ENCODE measurements around the gene XRCC4. TPM values are rescaled to one million over a fixed set of nuclear protein-coding genes. Genes with fewer than 3 reads are reported as not detected.

XRCC4 gene
- total RNA-seq, 1 experiment from 2014 or later: 10.8 TPM

- DNase-seq: no peak
- H2BK20ac ChIP-seq (ENCODE audit: low read depth, low read length, poor library complexity, severe bottlenecking): no peak overlapping the region
- no CpG with 5 or more reads among the region's 2 CpGs for WGBS (ENCODE audit: extremely low coverage, insufficient read length, low lambda C conversion rate)
These were observed 309.7 kb downstream of the XRCC4 start for GRCh38 chr5:83387041-83387440.

More at GRCh38 chr5:83387041-83387440, 309.7 kb downstream of the XRCC4 start:
- H3K27me3 Mint-ChIP-seq (ENCODE audit: low read depth): no peaks in the 10 kb centered on the region
- peaks cover 0 to 12% (median 0%) of the 10 kb centered on the region in 3 experiments; a peak in 3 of 7 replicates for H3K36me3 Mint-ChIP-seq (ENCODE audit: insufficient read depth in 1 of 3, low read depth in 3 of 3)
- H2AK5ac ChIP-seq (ENCODE audit: insufficient read length, low read length): no peak overlapping the region
- H3K4me2 ChIP-seq (ENCODE audit: insufficient read depth, insufficient read length, low read length): no peak overlapping the region
- H3K27ac ChIP-seq (ENCODE audit: insufficient read length, low read depth, low read length): no peak overlapping the region
- TF ChIP-seq CTCF (conservative IDR thresholded peaks at IDR 0.05): no peak
- H4K8ac ChIP-seq (replicated peaks; ENCODE audit: insufficient read length, low read depth, low read length): no peak overlapping the region
- H4K20me1 ChIP-seq (ENCODE audit: control insufficient read depth, insufficient read depth, insufficient read length): no peaks in the 10 kb centered on the region
- H3K4me1 Mint-ChIP-seq: peaks cover 0 to 2% of the 10 kb centered on the region in 2 experiments; a peak in 1 of 4 replicates
- H3K9me3 ChIP-seq (ENCODE audit: control insufficient read depth, low read depth, low read length): no peaks in the 10 kb centered on the region
- no peaks in the 10 kb centered on the region for H3K27me3 ChIP-seq (ENCODE audit: insufficient read depth, low read length)
- no peak overlapping the region for H3K56ac ChIP-seq (ENCODE audit: insufficient read length, low read depth, low read length)
- H3K4me1 ChIP-seq (ENCODE audit: insufficient read depth, low read length): no peaks in the 10 kb centered on the region
- no peak overlapping the region for H3K9ac ChIP-seq (ENCODE audit: extremely low read depth, insufficient read length, low read length)
- no peak overlapping the region for H3T11ph ChIP-seq (ENCODE audit: low read length)
- no peak overlapping the region for H3K4ac ChIP-seq (ENCODE audit: low read depth, low read length)
- no peak overlapping the region for H4K5ac ChIP-seq (ENCODE audit: insufficient read length, low read depth, low read length)
- H3K23me2 ChIP-seq (ENCODE audit: insufficient read length, low read depth, low read length, poor library complexity, severe bottlenecking): no peaks in the 10 kb centered on the region
- H3K18ac ChIP-seq (ENCODE audit: insufficient read length, low read depth, low read length): no peak overlapping the region
- H3K9me3 Mint-ChIP-seq: peaks cover 3 to 5% of the 10 kb centered on the region in 2 experiments; a peak in 3 of 5 replicates
- H3K27ac Mint-ChIP-seq: peak overlapping the region in 1 of 3 experiments; percentile 77; a peak in 2 of 7 replicates
- no peak overlapping the region for H2BK15ac ChIP-seq (ENCODE audit: low read depth, low read length)
- H3K23ac ChIP-seq (ENCODE audit: insufficient read length, low read depth, low read length): no peak overlapping the region
- no peaks in the 10 kb centered on the region for H3K79me2 ChIP-seq (ENCODE audit: insufficient read depth, low read length)
- no peak overlapping the region for H4K91ac ChIP-seq (ENCODE audit: insufficient read length, low read depth, low read length)
- no peak overlapping the region for H3K4me3 Mint-ChIP-seq
- H2BK12ac ChIP-seq (ENCODE audit: insufficient read length, low read depth, low read length): no peak overlapping the region
- no peak overlapping the region for H2BK5ac ChIP-seq (ENCODE audit: insufficient read length, low read length)
- no peak overlapping the region for H2AFZ ChIP-seq (ENCODE audit: low read length)
- no peak overlapping the region for H2BK120ac ChIP-seq (ENCODE audit: low read depth, low read length, poor library complexity, severe bottlenecking)
- H3K79me1 ChIP-seq (ENCODE audit: insufficient read depth, low read depth, low read length, poor library complexity, severe bottlenecking): no peaks in the 10 kb centered on the region
- H3K14ac ChIP-seq (ENCODE audit: insufficient read depth, low read length): no peak overlapping the region
